ENCODE data around the gene PARD6A. TPM values are rescaled to one million over a fixed set of nuclear protein-coding genes. Genes with fewer than 3 reads are reported as not detected.

Gene PARD6A
- 3.7 TPM for total RNA-seq
- long read RNA-seq, transcript PARD6A-202 (3 exons, 1,260 nt): major isoform, 11 of 14 reads
- long read RNA-seq, partial matches to known transcripts: 0 of 14 reads
- long read RNA-seq, other reads (novel, unspliced or antisense): 0 of 14 reads

- intact Hi-C loops (cut with micrococcal nuclease): no loop called here
- DNase-seq: peak; percentile 96
- peak; percentile 86 for ATAC-seq
These were observed at the start of gene PARD6A for GRCh38 chr16:67660564-67661028. Gene PARD6A, plus strand, starts transcription at chr16:67660960. Its CDS starts 79 bp downstream, at chr16:67661039.

- intact Hi-C loops (cut with micrococcal nuclease): no loop called here
- ATAC-seq (no peak), DNase-seq (no peak)
These were observed 47.0 kb upstream of the PARD6A start for GRCh38 chr16:67613808-67614207.

- intact Hi-C loops (cut with micrococcal nuclease): no loop called here
- ATAC-seq (no peak), DNase-seq (no peak)
These were observed 32.5 kb upstream of the PARD6A start for GRCh38 chr16:67628216-67628615.

GRCh38 chr16:67632415-67633172 lies 28.2 kb upstream of the PARD6A start:
- DNase-seq (peak; percentile 75), ATAC-seq (peak; percentile 89)
- intact Hi-C loops (cut with micrococcal nuclease): no loop called here

- intact Hi-C loops (cut with micrococcal nuclease): no loop called here
- DNase-seq: no peak
- no peak for ATAC-seq
These were observed 24.0 kb upstream of the PARD6A start for GRCh38 chr16:67636713-67637112.

- ATAC-seq (no peak), DNase-seq (no peak)
- intact Hi-C loops (cut with micrococcal nuclease): no loop called here
These were observed 23.1 kb upstream of the PARD6A start for GRCh38 chr16:67637625-67638024.

- intact Hi-C loops (cut with micrococcal nuclease): no loop called here
- ATAC-seq (peak; percentile 93), DNase-seq (peak; percentile 85)
These were observed 18.7 kb upstream of the PARD6A start for GRCh38 chr16:67641779-67642708.

GRCh38 chr16:67644038-67644437 lies 16.7 kb upstream of the PARD6A start:
- intact Hi-C loops (cut with micrococcal nuclease): no loop called here
- DNase-seq: no peak

GRCh38 chr16:67645397-67646121 lies 15.2 kb upstream of the PARD6A start:
- no peak for DNase-seq
- ATAC-seq: no peak
- intact Hi-C loops (cut with micrococcal nuclease): no loop called here

More at GRCh38 chr16:67644038-67644437, 16.7 kb upstream of the PARD6A start:
- ATAC-seq: no peak

- ATAC-seq (no peak), DNase-seq (no peak)
- intact Hi-C loops (cut with micrococcal nuclease): no loop called here
These were observed 13.6 kb upstream of the PARD6A start for GRCh38 chr16:67647111-67647651.

- DNase-seq (no peak), ATAC-seq (no peak)
- intact Hi-C loops (cut with micrococcal nuclease): no loop called here
These were observed 13.1 kb upstream of the PARD6A start for GRCh38 chr16:67647681-67648080.

- no peak for ATAC-seq
- intact Hi-C loops (cut with micrococcal nuclease): no loop called here
- no peak for DNase-seq
These were observed 12.5 kb upstream of the PARD6A start for GRCh38 chr16:67648088-67648763.

- intact Hi-C loops (cut with micrococcal nuclease): no loop called here
- DNase-seq (no peak), ATAC-seq (no peak)
These were observed 11.9 kb upstream of the PARD6A start for GRCh38 chr16:67648764-67649407.

- DNase-seq: peak; percentile 53
- ATAC-seq: peak; percentile 50
- intact Hi-C loops (cut with micrococcal nuclease): no loop called here
These were observed 11.2 kb upstream of the PARD6A start for GRCh38 chr16:67649494-67649931.

GRCh38 chr16:67650023-67650422 lies 10.7 kb upstream of the PARD6A start:
- intact Hi-C loops (cut with micrococcal nuclease): no loop called here

GRCh38 chr16:67651039-67651438 lies 9.7 kb upstream of the PARD6A start:
- intact Hi-C loops (cut with micrococcal nuclease): no loop called here
- no peak for ATAC-seq
- DNase-seq: no peak

More at GRCh38 chr16:67650023-67650422, 10.7 kb upstream of the PARD6A start:
- ATAC-seq: no peak
- no peak for DNase-seq

GRCh38 chr16:67651847-67652246 lies 8.9 kb upstream of the PARD6A start:
- ATAC-seq (no peak), DNase-seq (no peak)
- intact Hi-C loops (cut with micrococcal nuclease): no loop called here

Measured in left ventricle myocardium superior (tissue), 1 donor.